GM23248 (cell line): ENCODE measurements around the gene FSD2. TPM values are rescaled to one million over a fixed set of nuclear protein-coding genes. Genes with fewer than 3 reads are reported as not detected.

Experiments
- DNase-seq: peaks from one replicate; pipeline ENCODE4 v3.0.0-alpha.2; 2015
- H2AFZ ChIP-seq: fragments of 200-600 bp; sonication (generic); 2 replicates; pipeline ENCODE4 v1.6.1; 2016; ENCODE audit warnings: antibody characterized with exemption
- H3F3A ChIP-seq: fragments of 200-600 bp; sonication (generic); 2 replicates; pipeline ENCODE4 v1.6.1; 2016; ENCODE audit warnings: mild to moderate bottlenecking, antibody characterized with exemption, mixed run types; ENCODE audit not compliant: insufficient read depth
- H3K27ac ChIP-seq: fragments of 200-600 bp; sonication (generic); 2 replicates; pipeline ENCODE4 v1.5.1; 2016; ENCODE audit warnings: mild to moderate bottlenecking
- H3K27me3 ChIP-seq: fragments of 200-600 bp; sonication (generic); replicated peaks from 2 replicates; pipeline ENCODE4 v1.6.1; 2016; ENCODE audit warnings: mild to moderate bottlenecking; ENCODE audit not compliant: insufficient read depth
- H3K36me3 ChIP-seq: fragments of 200-600 bp; sonication (generic); 2 replicates; pipeline ENCODE4 v1.6.1; 2016; ENCODE audit warnings: low read depth, mild to moderate bottlenecking
- H3K4me1 ChIP-seq: fragments of 200-600 bp; sonication (generic); 2 replicates; pipeline ENCODE4 v1.6.1; 2016; ENCODE audit warnings: mild to moderate bottlenecking; ENCODE audit not compliant: insufficient read depth
- H3K4me2 ChIP-seq: fragments of 200-600 bp; sonication (generic); one replicate; pipeline ENCODE4 v1.6.1; 2016; ENCODE audit warnings: mild to moderate bottlenecking; ENCODE audit not compliant: unreplicated experiment
- H3K4me3 ChIP-seq: fragments of 200-600 bp; sonication (generic); 2 replicates; pipeline ENCODE4 v1.5.1; 2016; ENCODE audit warnings: mild to moderate bottlenecking
- H3K79me2 ChIP-seq: fragments of 200-600 bp; sonication (generic); 2 replicates; pipeline ENCODE4 v1.6.1; 2016; ENCODE audit warnings: mild to moderate bottlenecking; ENCODE audit not compliant: insufficient read depth
- H3K9ac ChIP-seq: fragments of 200-600 bp; sonication (generic); 2 replicates; pipeline ENCODE4 v1.6.1; 2016; ENCODE audit warnings: mild to moderate bottlenecking
- H3K9me2 ChIP-seq: fragments of 200-600 bp; sonication (generic); 2 replicates; pipeline ENCODE4 v1.6.1; 2016; ENCODE audit warnings: mixed run types, mild to moderate bottlenecking, moderate library complexity; ENCODE audit not compliant: insufficient read depth
- H3K9me3 ChIP-seq: fragments of 200-600 bp; sonication (generic); one replicate; pipeline ENCODE4 v1.6.1; 2017; ENCODE audit warnings: low read depth
- H4K20me1 ChIP-seq: fragments of 200-600 bp; sonication (generic); 2 replicates; pipeline ENCODE4 v1.6.0; 2016; ENCODE audit not compliant: insufficient read depth
- EZH2 ChIP-seq: fragments of 200-600 bp; sonication (generic); IDR thresholded peaks from 2 replicates; pipeline ENCODE4 v1.6.1; 2018; ENCODE audit warnings: antibody characterized with exemption, mild to moderate bottlenecking; ENCODE audit not compliant: insufficient read depth, poor library complexity, severe bottlenecking
- EZH2phosphoT487 ChIP-seq: fragments of 200-600 bp; sonication (generic); IDR thresholded peaks from 2 replicates; pipeline ENCODE4 v1.6.1; 2018; ENCODE audit warnings: antibody characterized with exemption, moderate library complexity, mild to moderate bottlenecking, low read depth; ENCODE audit not compliant: insufficient read depth
- WGBS, 2 experiments: methylation state at CpG; one replicate each; pipeline ENCODE4 v1.1.6; 2015 to 2017; ENCODE audit warnings: low lambda C conversion rate in 2 of 2, low coverage in 1 of 2; ENCODE audit errors: missing lambda C conversion rate in 2 of 2; 5-methylcytosine and 5-hydroxymethylcytosine counted together
- in situ Hi-C: fragments of 300-500 bp; cut with MboI; formaldehyde crosslinking; loops from 2 replicates; pipeline ENCODE4 v1.15.0; 2020
- polyA plus RNA-seq: library from polyadenylated mRNA; unstranded; fragments of >200 nt; fragmentation: Nextera tagmentation; extraction: Ambion mirVana; gene quantifications from 2 replicates; pipeline ENCODE4 v1.2.1, GENCODE V29; 2016
- total RNA-seq: library from RNA; depleted of rRNA; stranded (reverse); fragments of >200 nt; shearing (Covaris generic); gene quantifications from 2 replicates; pipeline ENCODE4 v1.2.3, GENCODE V29; 2014

FSD2 gene
- total and polyA plus RNA-seq, 2 experiments from 2014 or later, result 0.08 TPM; not detected in 1

DNA sequence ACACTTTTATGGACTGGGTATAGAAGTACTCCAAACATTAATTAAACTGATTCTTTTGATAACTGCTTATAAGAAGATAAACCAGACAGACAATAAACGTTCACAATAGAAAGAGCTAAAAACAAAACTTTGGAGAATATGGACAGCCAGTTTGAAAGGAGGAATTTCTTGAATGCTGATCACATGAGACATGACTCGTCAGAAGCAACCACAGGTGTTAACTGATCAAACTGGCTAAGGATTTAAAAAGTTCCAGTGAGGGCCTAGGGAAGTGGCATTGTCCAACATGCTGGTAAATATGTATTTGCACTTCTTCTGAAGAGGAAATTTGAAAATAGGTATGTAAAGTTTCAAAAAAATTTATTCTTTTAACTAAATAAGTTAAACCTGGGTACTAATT lies 66.8 kb downstream of the FSD2 start:
- H3F3A ChIP-seq, result no peaks in the 10 kb centered on the region
- no peaks in the 10 kb centered on the region for H3K9me2 ChIP-seq
- no peaks in the 10 kb centered on the region for H4K20me1 ChIP-seq
- H3K4me2 ChIP-seq, result no peak overlapping the region
- H3K27ac ChIP-seq, result no peak overlapping the region
- no peak overlapping the region for H3K9ac ChIP-seq
- 42 to 59% methylated on average over 2 of the region's 2 CpGs for WGBS, 2 experiments
- no peak overlapping the region for H3K4me3 ChIP-seq
- H3K27me3 ChIP-seq, result no peaks in the 10 kb centered on the region
- no peaks in the 10 kb centered on the region for H3K79me2 ChIP-seq
- no peak overlapping the region for H2AFZ ChIP-seq
- DNase-seq, result peak; percentile 3
- no peaks in the 10 kb centered on the region for H3K9me3 ChIP-seq
- in situ Hi-C loops, result no loop called here
- H3K4me1 ChIP-seq, result no peaks in the 10 kb centered on the region
- no peak for TF ChIP-seq EZH2phosphoT487
- TF ChIP-seq EZH2, result no peak
- H3K36me3 ChIP-seq, result no peaks in the 10 kb centered on the region

DNA sequence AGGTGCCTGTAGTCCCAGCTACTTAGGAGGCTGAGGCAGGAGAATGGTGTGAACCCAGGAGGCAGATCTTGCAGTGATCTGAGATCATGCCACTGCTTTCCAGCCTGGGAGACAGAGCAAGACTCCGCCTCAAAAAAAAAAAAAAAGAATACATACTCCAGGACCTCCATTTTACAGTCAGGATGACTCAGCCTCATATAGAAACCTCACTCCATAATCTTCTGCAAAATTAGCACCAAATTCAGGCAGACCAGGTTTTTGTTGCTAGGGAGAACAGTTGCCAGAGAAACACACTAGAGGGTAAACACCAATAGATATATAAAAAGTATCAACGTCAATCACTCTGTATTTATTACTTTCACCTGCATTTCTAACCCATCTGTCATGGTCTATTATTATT lies 67.9 kb downstream of the FSD2 start:
- no peak overlapping the region for H3K27ac ChIP-seq
- H3K9ac ChIP-seq, result no peak overlapping the region
- H3K4me1 ChIP-seq, result no peaks in the 10 kb centered on the region
- no peak overlapping the region for H3K4me2 ChIP-seq
- no peaks in the 10 kb centered on the region for H3K36me3 ChIP-seq
- no peak for DNase-seq
- TF ChIP-seq EZH2phosphoT487 (no peak), EZH2 (no peak)
- H3K4me3 ChIP-seq, result no peak overlapping the region
- H4K20me1 ChIP-seq, result no peaks in the 10 kb centered on the region
- no peaks in the 10 kb centered on the region for H3K9me2 ChIP-seq
- H3K79me2 ChIP-seq, result no peaks in the 10 kb centered on the region
- H3F3A ChIP-seq, result no peaks in the 10 kb centered on the region
- H2AFZ ChIP-seq, result no peak overlapping the region
- no peaks in the 10 kb centered on the region for H3K9me3 ChIP-seq
- in situ Hi-C loops, result no loop called here
- no peaks in the 10 kb centered on the region for H3K27me3 ChIP-seq
- 95 to 97% methylated on average over 2 of the region's 2 CpGs for WGBS, 2 experiments

DNA sequence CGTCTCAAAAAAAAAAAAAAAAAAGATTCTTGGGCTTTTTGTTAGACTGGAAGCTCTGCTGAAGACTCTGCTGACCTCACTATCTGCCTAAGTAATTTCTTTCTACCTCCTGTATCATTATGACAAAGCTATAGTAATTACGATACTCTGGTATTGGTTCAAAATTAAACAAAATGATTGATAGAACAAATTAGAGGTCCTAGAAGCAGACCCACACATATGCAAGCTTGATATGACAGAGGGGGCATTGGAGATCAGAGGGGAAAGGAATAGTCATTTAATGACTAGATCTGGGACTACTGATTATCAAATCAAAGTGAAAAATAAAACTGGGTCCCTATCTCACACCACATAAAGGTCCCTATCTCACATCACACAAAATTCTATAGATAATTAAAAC lies 74.3 kb downstream of the FSD2 start:
- Histone ChIP-seq H3K27me3 (no peaks in the 10 kb centered on the region), H3K4me1 (no peaks in the 10 kb centered on the region), H3K9me3 (no peaks in the 10 kb centered on the region), H3K4me3 (no peak overlapping the region), H3K27ac (no peak overlapping the region), H3K36me3 (no peaks in the 10 kb centered on the region), H4K20me1 (no peaks in the 10 kb centered on the region), H3K9ac (no peak overlapping the region), H3K79me2 (no peaks in the 10 kb centered on the region), H3K9me2 (no peaks in the 10 kb centered on the region), H2AFZ (no peak overlapping the region), H3F3A (no peaks in the 10 kb centered on the region), H3K4me2 (no peak overlapping the region)
- DNase-seq, result no peak
- TF ChIP-seq EZH2phosphoT487 (no peak), EZH2 (no peak)
- WGBS, 2 experiments, result 87 to 89% methylated on average over 2 of the region's 2 CpGs
- in situ Hi-C loops, result no loop called here

DNA sequence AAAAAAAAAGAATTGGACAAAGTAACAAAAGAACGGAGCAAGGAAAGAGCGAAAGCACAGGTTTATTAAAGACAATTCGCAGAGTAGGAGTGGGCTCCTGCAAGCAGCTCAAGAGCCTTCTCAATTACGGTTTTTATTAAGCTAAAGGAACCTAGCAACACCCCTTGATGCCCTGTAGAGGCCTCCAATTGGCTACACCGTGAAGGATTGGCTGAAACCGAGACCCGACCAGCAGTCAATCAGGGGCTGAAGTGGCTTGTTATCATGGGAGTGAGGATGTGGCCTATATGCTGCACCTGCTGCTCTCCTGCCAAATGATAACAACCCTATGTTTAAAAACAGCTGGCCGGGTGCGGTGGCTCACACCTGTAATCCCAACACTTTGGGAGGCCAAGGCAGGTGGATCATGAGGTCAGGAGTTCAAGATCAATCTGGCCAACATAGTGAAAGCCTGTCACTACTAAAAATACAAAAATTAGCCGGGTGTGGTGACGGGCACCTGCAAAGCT lies 75.8 kb downstream of the FSD2 start:
- Histone ChIP-seq H3K9me3 (no peaks in the 10 kb centered on the region), H3K4me2 (no peak overlapping the region), H3K4me1 (no peaks in the 10 kb centered on the region), H3K9me2 (no peaks in the 10 kb centered on the region), H3F3A (no peaks in the 10 kb centered on the region), H2AFZ (no peak overlapping the region), H3K79me2 (no peaks in the 10 kb centered on the region), H3K4me3 (no peak overlapping the region), H3K36me3 (no peaks in the 10 kb centered on the region), H3K9ac (no peak overlapping the region), H3K27ac (no peak overlapping the region), H4K20me1 (no peaks in the 10 kb centered on the region), H3K27me3 (no peaks in the 10 kb centered on the region)
- TF ChIP-seq EZH2phosphoT487, result no peak
- TF ChIP-seq EZH2, result no peak
- in situ Hi-C loops, result no loop called here
- no peak for DNase-seq
- WGBS, 2 experiments, result 90 to 91% methylated on average over 11 of the region's 11 CpGs

DNA sequence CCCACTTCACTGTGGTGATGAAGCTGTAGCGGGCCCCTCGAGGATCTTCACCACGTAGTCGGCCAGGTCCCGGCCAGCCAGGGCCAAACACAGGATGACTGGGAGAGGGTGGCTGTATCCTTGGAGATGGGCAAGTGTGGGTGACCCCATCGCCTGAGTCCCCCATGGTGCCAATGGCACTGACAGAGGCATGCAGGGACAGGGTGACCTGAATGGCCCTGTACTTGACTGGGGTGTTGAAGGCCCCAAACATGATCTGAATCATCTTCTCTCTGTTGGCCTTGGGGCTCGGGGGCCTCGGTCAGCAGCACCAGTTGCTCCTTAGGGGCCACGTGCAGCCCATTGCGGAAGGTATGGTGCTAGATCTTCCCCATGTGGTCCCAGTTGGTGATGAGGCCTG lies 79.1 kb downstream of the FSD2 start:
- Histone ChIP-seq H3K79me2 (no peaks in the 10 kb centered on the region), H3F3A (no peaks in the 10 kb centered on the region)

More for the DNA sequence above, 79.1 kb downstream of the FSD2 start:
- no peaks in the 10 kb centered on the region for H4K20me1 ChIP-seq
- no peak for DNase-seq
- 69 to 74% methylated on average over 10 of the region's 10 CpGs for WGBS, 2 experiments
- H2AFZ ChIP-seq, result no peak overlapping the region
- no peak overlapping the region for H3K9ac ChIP-seq
- no peak overlapping the region for H3K4me2 ChIP-seq
- H3K4me1 ChIP-seq, result no peaks in the 10 kb centered on the region
- no peak overlapping the region for H3K4me3 ChIP-seq
- H3K9me2 ChIP-seq, result no peaks in the 10 kb centered on the region
- in situ Hi-C loops, result no loop called here
- no peaks in the 10 kb centered on the region for H3K36me3 ChIP-seq
- H3K9me3 ChIP-seq, result no peaks in the 10 kb centered on the region
- H3K27me3 ChIP-seq, result no peaks in the 10 kb centered on the region
- TF ChIP-seq EZH2phosphoT487 (no peak), EZH2 (no peak)
- no peak overlapping the region for H3K27ac ChIP-seq
